ENCODE data around the gene MYT1. TPM values are rescaled to one million over a fixed set of nuclear protein-coding genes. Genes with fewer than 3 reads are reported as not detected.

Gene MYT1
- total RNA-seq, 1 experiment from 2014 or later: 7.1 TPM

- H3K27ac ChIP-seq (ENCODE audit: low read depth, low read length): no peak overlapping the region
- no peak overlapping the region for H3K4me3 ChIP-seq (replicated peaks in 1 of 2; ENCODE audit: low read depth in 1 of 2, low read length in 2 of 2)
- no peaks in the 10 kb centered on the region for H3K4me1 ChIP-seq (ENCODE audit: control insufficient read depth in 1 of 2, insufficient read depth in 2 of 2, low read length in 2 of 2)
- ChIA-PET RAD21 (ENCODE audit: low non-redundant PET in 1 of 2, low total read pairs in 2 of 2, uncharacterized antibody in 2 of 2, unreplicated experiment in 2 of 2) (no interaction called here), CTCF (no interaction called here), POLR2A (no interaction called here)
- ATAC-seq: no peak
- 0 out of 2 replicates have a peak, but pooled peaks cover under 1% of the 10 kb centered on the region for H3K27me3 ChIP-seq (ENCODE audit: insufficient read depth, low read length)
- no peaks in the 10 kb centered on the region for H3K79me2 ChIP-seq (ENCODE audit: insufficient read depth, low read length)
- H3K9ac ChIP-seq (ENCODE audit: low read length): no peak overlapping the region
- intact Hi-C loops (cut with micrococcal nuclease): no loop called here
- no peaks in the 10 kb centered on the region for H4K20me1 ChIP-seq (ENCODE audit: insufficient read depth)
- H3K4me2 ChIP-seq (ENCODE audit: low read length): no peak overlapping the region
- no peak overlapping the region for H2AFZ ChIP-seq (ENCODE audit: low read depth, low read length, poor library complexity, severe bottlenecking)
- no peaks in the 10 kb centered on the region for H3K9me2 ChIP-seq (ENCODE audit: insufficient read depth)
- H3K36me3 ChIP-seq (ENCODE audit: control insufficient read depth in 1 of 2, insufficient read depth in 2 of 2, low read length in 2 of 2): no peaks in the 10 kb centered on the region
- no TSS peak for BruUV-seq (replicated peaks)
- no peak for DNase-seq (ENCODE audit: low read depth, low spot score)
- TF ChIP-seq YY1 (IDR thresholded peaks at IDR 0.05; ENCODE audit: extremely low read depth, insufficient replicate concordance, low read depth, low read length) (no peak), EGR1 (IDR thresholded peaks at IDR 0.05; ENCODE audit: low read depth) (no peak), CBX3 (IDR thresholded peaks at IDR 0.05; ENCODE audit: low read depth) (no peak)
- H3K9me3 ChIP-seq (ENCODE audit: control insufficient read depth in 1 of 2, insufficient read depth in 1 of 2, low read depth in 1 of 2, low read length in 2 of 2): no peaks in the 10 kb centered on the region
These were observed 80.1 kb downstream of the MYT1 start for GRCh38 chr20:64244281-64244805.

- POLR2A ChIA-PET: no interaction called here
- intact Hi-C loops (cut with micrococcal nuclease): no loop called here
These were observed 80.8 kb downstream of the MYT1 start for GRCh38 chr20:64244870-64245603.

More at GRCh38 chr20:64244870-64245603, 80.8 kb downstream of the MYT1 start:
- H3K4me1 ChIP-seq (ENCODE audit: control insufficient read depth in 1 of 2, insufficient read depth in 2 of 2, low read length in 2 of 2): no peaks in the 10 kb centered on the region
- H3K4me3 ChIP-seq (replicated peaks in 1 of 2; ENCODE audit: low read depth in 1 of 2, low read length in 2 of 2): no peak overlapping the region
- CTCF ChIA-PET: no interaction called here
- BruUV-seq (replicated peaks): no TSS peak
- DNase-seq (ENCODE audit: low read depth, low spot score) (no peak), ATAC-seq (no peak)
- no peak overlapping the region for H2AFZ ChIP-seq (ENCODE audit: low read depth, low read length, poor library complexity, severe bottlenecking)
- H3K79me2 ChIP-seq (ENCODE audit: insufficient read depth, low read length): no peaks in the 10 kb centered on the region
- no peaks in the 10 kb centered on the region for H3K9me3 ChIP-seq (ENCODE audit: control insufficient read depth in 1 of 2, insufficient read depth in 1 of 2, low read depth in 1 of 2, low read length in 2 of 2)
- H3K27ac ChIP-seq (ENCODE audit: low read depth, low read length): no peak overlapping the region
- no peak overlapping the region for H3K4me2 ChIP-seq (ENCODE audit: low read length)
- peaks cover 7% of the 10 kb centered on the region; the same call in 1 of the 2 replicates for H3K27me3 ChIP-seq (ENCODE audit: insufficient read depth, low read length)
- H3K9me2 ChIP-seq (ENCODE audit: insufficient read depth): no peaks in the 10 kb centered on the region
- TF ChIP-seq EZH2 (IDR thresholded peaks at IDR 0.05) (no peak), ZNF274 (IDR thresholded peaks at IDR 0.05; ENCODE audit: low read depth, low read length) (no peak), RAD21 (IDR thresholded peaks at IDR 0.05; ENCODE audit: low read depth) (no peak), EGR1 (IDR thresholded peaks at IDR 0.05; ENCODE audit: low read depth) (no peak), SIN3A (IDR thresholded peaks at IDR 0.05; ENCODE audit: low read depth) (no peak), POLR2A (IDR thresholded peaks at IDR 0.05; ENCODE audit: borderline replicate concordance, extremely low read depth, insufficient read depth, insufficient read length) (no peak), ATF3 (IDR thresholded peaks at IDR 0.05) (no peak), FOSL1 (IDR thresholded peaks at IDR 0.05; ENCODE audit: low read depth) (no peak), JUND (IDR thresholded peaks at IDR 0.05) (no peak), ELF1 (IDR thresholded peaks at IDR 0.05; ENCODE audit: borderline replicate concordance, low read depth) (no peak), SRF (IDR thresholded peaks at IDR 0.05; ENCODE audit: low read depth) (no peak), ZFX (IDR thresholded peaks at IDR 0.05) (no peak), CTCF (IDR thresholded peaks at IDR 0.05 in 2 of 3, conservative IDR thresholded peaks at IDR 0.05 in 1 of 3; ENCODE audit: borderline replicate concordance in 1 of 3, insufficient read depth in 1 of 3, low read depth in 2 of 3, low read length in 2 of 3) (no peak), EZH2phosphoT487 (IDR thresholded peaks at IDR 0.05; ENCODE audit: borderline replicate concordance) (no peak)
- no peaks in the 10 kb centered on the region for H4K20me1 ChIP-seq (ENCODE audit: insufficient read depth)
- RAD21 ChIA-PET (ENCODE audit: low non-redundant PET in 1 of 2, low total read pairs in 2 of 2, uncharacterized antibody in 2 of 2, unreplicated experiment in 2 of 2): no interaction called here
- no peak overlapping the region for H3K9ac ChIP-seq (ENCODE audit: low read length)
- no peaks in the 10 kb centered on the region for H3K36me3 ChIP-seq (ENCODE audit: control insufficient read depth in 1 of 2, insufficient read depth in 2 of 2, low read length in 2 of 2)

Data from HCT116 (cell line).